Motor neuron (in vitro differentiated cells): ENCODE results near the gene BARX1. TPM values are rescaled to one million over a fixed set of nuclear protein-coding genes. Genes with fewer than 3 reads are reported as not detected.

Source experiments
- ATAC-seq, 8 experiments: fragments of 200-7000 bp; cut with Tn5 transposase; replicated peaks in 6 of 8; 2 replicates each; pipeline ENCODE4 v1.8.0; 2021; ENCODE audit warnings: mild to moderate bottlenecking in 8 of 8, moderate library complexity in 8 of 8
- H3K27ac ChIP-seq, 2 donors: fragments of 250-450 bp; sonication (Bioruptor Pico); 2 replicates each; pipeline ENCODE4 v1.9.0; 2021; ENCODE audit warnings: antibody characterized with exemption in 2 of 2, mild to moderate bottlenecking in 2 of 2, moderate library complexity in 1 of 2
- H3K4me1 ChIP-seq, 2 donors: fragments of 250-450 bp; sonication (Bioruptor Pico); replicated peaks in 1 of 2; 2 replicates each; pipeline ENCODE4 v1.6.1; 2021; ENCODE audit warnings: antibody characterized with exemption in 2 of 2, mild to moderate bottlenecking in 2 of 2, moderate library complexity in 1 of 2
- H3K4me3 ChIP-seq, 5 donors: fragments of 250-450 bp; sonication (Bioruptor Pico); 2 replicates each; pipeline ENCODE4 v1.9.0; 2021; ENCODE audit warnings: antibody characterized with exemption in 5 of 5, mild to moderate bottlenecking in 5 of 5, moderate library complexity in 4 of 5
- WGBS, 10 experiments: fragments of 450-650 bp; shearing (Covaris generic); methylation state at CpG; one replicate each; pipeline ENCODE4 v1.0.0; 2022; 5-methylcytosine and 5-hydroxymethylcytosine counted together
- in situ Hi-C, 9 experiments: fragments of 400-800 bp; cut with MboI; loops; one replicate each; pipeline ENCODE4 v1.15.0; 2021; ENCODE audit warnings: low sequenced_read_pairs in 9 of 9, low pct_unique_long_range_greater_than_20kb in 2 of 9; ENCODE audit not compliant: unreplicated experiment in 9 of 9
- total RNA-seq, 8 experiments: library from RNA; unstranded; fragments of 300-600 nt; gene quantifications; 2 replicates each; pipeline versions ENCODE4 v1.2.3 to v1.2.4, GENCODE V29; 2022

The BARX1 gene
- total RNA-seq, 8 experiments from 2014 or later: 0.21 to 0.57 (median 0.25) TPM; not detected in 4

- ATAC-seq: no peak
- Histone ChIP-seq H3K4me1 (no peaks in the 10 kb centered on the region), H3K27ac (no peak overlapping the region), H3K4me3 (no peak overlapping the region)
- 0 to 100% (median 50%) methylated on average over 1 to 3 of the region's 12 CpGs; no CpG with 5 or more reads in 4 of the 10 experiments for WGBS, 10 experiments
- in situ Hi-C loops: no loop called here
Measured at GRCh38 chr9:93904649-93905472, 50.3 kb downstream of the BARX1 start.

GRCh38 chr9:93903886-93904648 lies 51.1 kb downstream of the BARX1 start:
- Histone ChIP-seq H3K4me1 (no peaks in the 10 kb centered on the region), H3K4me3 (no peak overlapping the region), H3K27ac (no peak overlapping the region)
- 20 to 86% (median 47%) methylated on average over 2 to 6 of the region's 10 CpGs; no CpG with 5 or more reads in 3 of the 10 experiments for WGBS, 10 experiments
- ATAC-seq: no peak
- in situ Hi-C loops: no loop called here

GRCh38 chr9:93902780-93903655 lies 52.1 kb downstream of the BARX1 start:
- Histone ChIP-seq H3K4me1 (no peaks in the 10 kb centered on the region), H3K27ac (no peak overlapping the region), H3K4me3 (no peak overlapping the region)
- WGBS, 10 experiments: 40 to 100% (median 72%) methylated on average over 1 to 3 of the region's 12 CpGs; no CpG with 5 or more reads in 6 of the 10 experiments
- in situ Hi-C loops: no loop called here
- ATAC-seq: no peak

- 25 to 100% (median 84%) methylated on average over 2 to 6 of the region's 11 CpGs; no CpG with 5 or more reads in 4 of the 10 experiments for WGBS, 10 experiments
- in situ Hi-C loops: no loop called here
- ATAC-seq: no peak
- H3K4me1 ChIP-seq: no peaks in the 10 kb centered on the region
- no peak overlapping the region for H3K4me3 ChIP-seq
- no peak overlapping the region for H3K27ac ChIP-seq
Measured at GRCh38 chr9:93902051-93902779, 52.9 kb downstream of the BARX1 start.

Other genes starting within 250 kb of the BARX1 start
- gene PTPDC1, start 129.1 kb upstream of the BARX1 start, total RNA-seq: 10 to 100 TPM in 6 of 8 experiments, 1 to 10 TPM in 2; 8.0 to 16.5 (median 13.2) TPM